HL-60 (cell line): ENCODE measurements around the gene MCOLN1.

Source experiments
- DNase-seq, 2 experiments: peaks; one replicate each; pipeline ENCODE4 v3.0.0-alpha.2; 2010 to 2020; ENCODE audit warnings: low read depth in 1 of 2, low spot score in 1 of 2
- H3K27ac ChIP-seq: fragments of 250-450 bp; sonication (Bioruptor Pico); replicated peaks from 2 replicates; pipeline ENCODE4 v1.5.1; 2020; ENCODE audit warnings: mild to moderate bottlenecking, moderate library complexity
- H3K27me3 ChIP-seq: fragments of 250-450 bp; sonication (Bioruptor Pico); 2 replicates; pipeline ENCODE4 v1.5.1; 2021; ENCODE audit warnings: mild to moderate bottlenecking, moderate library complexity; ENCODE audit not compliant: insufficient read depth, poor library complexity, severe bottlenecking
- H3K4me3 ChIP-seq: replicated peaks from 2 replicates; pipeline ENCODE4 v1.5.1; 2011; ENCODE audit warnings: mild to moderate bottlenecking, control low read depth, low read length; ENCODE audit not compliant: insufficient read depth
- GABPA ChIP-seq: IDR thresholded peaks from 2 replicates; pipeline ENCODE4 v1.6.1; 2012; ENCODE audit warnings: low read depth
- POLR2AphosphoS5 ChIP-seq: IDR thresholded peaks from 2 replicates; pipeline ENCODE4 v1.6.1; 2012; ENCODE audit warnings: low read depth
- REST ChIP-seq: IDR thresholded peaks from 2 replicates; pipeline ENCODE4 v1.6.1; 2012; ENCODE audit warnings: low read depth; ENCODE audit not compliant: insufficient replicate concordance
- SPI1 ChIP-seq: IDR thresholded peaks from 2 replicates; pipeline ENCODE4 v1.6.1; 2012; ENCODE audit warnings: low read depth, mild to moderate bottlenecking, borderline replicate concordance
- TF ChIP-seq, protein P1 (sequence below): IDR thresholded peaks from one replicate; pipeline ENCODE4 v1.5.1; 2011; ENCODE audit warnings: low read length, control low read depth, inconsistent platforms; ENCODE audit not compliant: insufficient read depth

MCOLN1 gene

DNA sequence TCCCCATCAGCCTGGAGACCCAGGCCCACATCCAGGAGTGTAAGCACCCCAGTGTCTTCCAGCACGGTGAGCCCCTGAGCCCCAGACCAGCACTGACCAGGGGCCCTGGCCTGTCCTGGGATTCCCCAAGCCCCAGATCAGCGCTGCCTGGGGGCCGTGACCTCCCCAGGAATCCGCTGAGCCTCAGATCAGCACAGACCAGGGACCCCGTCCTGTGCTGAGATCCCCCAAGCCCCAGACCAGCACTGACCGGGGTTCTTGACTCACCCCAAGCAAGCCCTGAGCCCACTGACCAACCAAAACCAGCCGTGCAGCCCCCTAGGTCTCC is 5.7 kb downstream of the MCOLN1 start:
- Histone ChIP-seq H3K27ac (peak overlapping the region; percentile 59), H3K4me3 (no peak overlapping the region), H3K27me3 (no peaks in the 10 kb centered on the region)
- TF ChIP-seq SPI1 (no peak), POLR2AphosphoS5 (no peak), REST (no peak)
- DNase-seq = no peak

- H3K27ac ChIP-seq = no peak overlapping the region
These were observed 6.3 kb downstream of the MCOLN1 start for GRCh38 chr19:7528522-7529245.

GRCh38 chr19:7529246-7529600 is 6.8 kb downstream of the MCOLN1 start:
- no peak overlapping the region for H3K27ac ChIP-seq
- no peak overlapping the region for H3K4me3 ChIP-seq
- TF ChIP-seq POLR2AphosphoS5 (no peak), GABPA (no peak), SPI1 (no peak), REST (no peak)
- TF ChIP-seq, protein P1, sequence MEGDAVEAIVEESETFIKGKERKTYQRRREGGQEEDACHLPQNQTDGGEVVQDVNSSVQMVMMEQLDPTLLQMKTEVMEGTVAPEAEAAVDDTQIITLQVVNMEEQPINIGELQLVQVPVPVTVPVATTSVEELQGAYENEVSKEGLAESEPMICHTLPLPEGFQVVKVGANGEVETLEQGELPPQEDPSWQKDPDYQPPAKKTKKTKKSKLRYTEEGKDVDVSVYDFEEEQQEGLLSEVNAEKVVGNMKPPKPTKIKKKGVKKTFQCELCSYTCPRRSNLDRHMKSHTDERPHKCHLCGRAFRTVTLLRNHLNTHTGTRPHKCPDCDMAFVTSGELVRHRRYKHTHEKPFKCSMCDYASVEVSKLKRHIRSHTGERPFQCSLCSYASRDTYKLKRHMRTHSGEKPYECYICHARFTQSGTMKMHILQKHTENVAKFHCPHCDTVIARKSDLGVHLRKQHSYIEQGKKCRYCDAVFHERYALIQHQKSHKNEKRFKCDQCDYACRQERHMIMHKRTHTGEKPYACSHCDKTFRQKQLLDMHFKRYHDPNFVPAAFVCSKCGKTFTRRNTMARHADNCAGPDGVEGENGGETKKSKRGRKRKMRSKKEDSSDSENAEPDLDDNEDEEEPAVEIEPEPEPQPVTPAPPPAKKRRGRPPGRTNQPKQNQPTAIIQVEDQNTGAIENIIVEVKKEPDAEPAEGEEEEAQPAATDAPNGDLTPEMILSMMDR = no peak
- DNase-seq = no peak
- no peaks in the 10 kb centered on the region for H3K27me3 ChIP-seq

More at GRCh38 chr19:7528522-7529245, 6.3 kb downstream of the MCOLN1 start:
- H3K4me3 ChIP-seq = no peak overlapping the region
- DNase-seq = no peak
- TF ChIP-seq POLR2AphosphoS5 (no peak), GABPA (no peak), SPI1 (no peak), REST (no peak)
- TF ChIP-seq, protein P1 = no peak
- no peaks in the 10 kb centered on the region for H3K27me3 ChIP-seq
